Adrenal gland (tissue), 12 donors: Measurements from ENCODE around the gene MLNR. TPM values are rescaled to one million over a fixed set of nuclear protein-coding genes. Genes with fewer than 3 reads are reported as not detected.

ENCODE experiments used
- DNase-seq, 7 donors: peaks; one replicate each; pipeline ENCODE4 v3.0.0-alpha.2; 2019 to 2020
- H3K27ac ChIP-seq, 5 donors: fragments of 200-600 bp; sonication (generic) in 4 of 5; 1 replicate in 3 of 5; 2 replicates in 2 of 5; pipeline versions ENCODE4 v1.5.1 to v1.8.0; 2016 to 2020; ENCODE audit warnings: mild to moderate bottlenecking in 1 of 5
- H3K27me3 ChIP-seq: fragments of 200-600 bp; 2 replicates; pipeline ENCODE4 v1.8.0; 2021
- H3K36me3 ChIP-seq, 2 donors: fragments of 200-600 bp; replicated peaks in 1 of 2; 1 replicate in 1 of 2; 2 replicates in 1 of 2; pipeline versions ENCODE4 v1.5.1 to v1.8.0; 2018 to 2022
- H3K4me1 ChIP-seq, 2 donors: fragments of 200-600 bp; replicated peaks in 1 of 2; 1 replicate in 1 of 2; 2 replicates in 1 of 2; pipeline versions ENCODE4 v1.5.1 to v1.8.0; 2018 to 2021
- H3K4me3 ChIP-seq, 4 donors: fragments of 200-600 bp; sonication (generic) in 3 of 4; one replicate each; pipeline ENCODE4 v1.5.1; 2016 to 2018
- H3K9me3 ChIP-seq, 3 donors: fragments of 200-600 bp; sonication (generic) in 1 of 3; replicated peaks in 1 of 3; 1 replicate in 2 of 3; 2 replicates in 1 of 3; pipeline versions ENCODE4 v1.5.1 to v1.8.0; 2016 to 2021
- POLR2A ChIP-seq, 2 donors: fragments of 450-650 bp; IDR thresholded peaks; one replicate each; pipeline ENCODE4 v1.6.1; 2017; ENCODE audit warnings: antibody characterized with exemption in 2 of 2, mild to moderate bottlenecking in 2 of 2, moderate library complexity in 1 of 2
- WGBS, 4 donors: extraction: QIAGEN DNeasy Blood & Tissue Kit in 2 of 4; methylation state at CpG; one replicate each; pipeline versions ENCODE4 v1.1.5 to v1.1.7; 2013 to 2017; 5-methylcytosine and 5-hydroxymethylcytosine counted together
- intact Hi-C, 2 donors: fragments of 100-400 bp; cut with DNase I; formaldehyde crosslinking; loops; one replicate each; pipeline versions ENCODE4 v1.14.1 to v1.15.0; 2022 to 2023
- polyA plus RNA-seq, 3 donors: library from polyadenylated mRNA; stranded (reverse); fragments of 200-250 nt in 2 of 3; fragments of 350-450 nt in 1 of 3; fragmentation: Illumina TruSeq in 1 of 3; extraction: RNeasy Lipid Tissue Mini Kit (QIAGEN cat#74804) in 1 of 3; gene quantifications; one replicate each; pipeline ENCODE4 v1.2.3, GENCODE V29; 2013 to 2014
- total RNA-seq, 9 donors: library from RNA; depleted of rRNA in 4 of 9; stranded (reverse); fragments of >200 nt in 4 of 9; fragments of 120-200 nt in 1 of 9; fragmentation: NEBNext Ultra II Directional in 1 of 9; extraction: Animal tissue kit (Norgen Biotek cat#: 25700) in 1 of 9; gene quantifications; one replicate each; pipeline versions ENCODE4 v1.1.0 to v1.2.4, GENCODE V29; 2013 to 2023
- TF ChIP-seq, protein P1 (sequence below), 6 experiments: fragments of 450-650 bp in 4 of 6; fragments of 200-600 bp in 2 of 6; sonication (generic) in 1 of 6; IDR thresholded peaks; 1 replicate in 5 of 6; 2 replicates in 1 of 6; pipeline versions ENCODE4 v1.5.1 to v1.8.0; 2016 to 2021; ENCODE audit warnings: antibody characterized with exemption in 6 of 6, mild to moderate bottlenecking in 2 of 6, moderate library complexity in 1 of 6
- donor health status: healthy with polysubstance abuse.
- donor health status: Bipolar disorder and iron deficiency.
- donor health status: DM: yes; HTN: yes; CAD: no.
- donor health status: DM: no; HTN: no; CAD: no.
- donor health status: DM: no; HTN: no; CAD: no.
- donor health status: DM: yes; HTN: yes; CAD: no.

MLNR gene
- total and polyA plus RNA-seq, 12 donors, result not detected

DNA sequence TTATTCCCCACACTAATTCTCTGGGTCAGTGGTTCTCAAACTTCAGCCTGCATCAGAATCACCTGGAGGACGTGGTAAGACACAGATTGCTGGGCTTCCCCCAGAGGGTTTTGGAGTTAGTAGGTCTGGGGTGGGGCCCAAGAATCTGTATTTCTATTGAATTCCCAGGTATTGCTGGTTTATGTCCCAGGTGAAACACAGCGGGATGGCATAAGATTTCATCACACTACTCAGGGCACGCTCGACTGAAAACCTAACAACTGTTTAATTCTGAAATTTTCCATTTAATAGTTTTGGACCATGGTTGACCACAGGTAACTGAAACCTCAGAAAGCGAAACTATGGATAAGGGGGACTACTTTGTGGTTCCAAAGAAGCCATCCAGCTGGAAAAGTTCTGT is 6.5 kb downstream of the MLNR start:
- WGBS, 4 donors, result 84 to 94% (median 91%) methylated on average over 5 of the region's 5 CpGs
- no peak for TF ChIP-seq POLR2A (IDR thresholded peaks at IDR 0.05)
- TF ChIP-seq, protein P1, sequence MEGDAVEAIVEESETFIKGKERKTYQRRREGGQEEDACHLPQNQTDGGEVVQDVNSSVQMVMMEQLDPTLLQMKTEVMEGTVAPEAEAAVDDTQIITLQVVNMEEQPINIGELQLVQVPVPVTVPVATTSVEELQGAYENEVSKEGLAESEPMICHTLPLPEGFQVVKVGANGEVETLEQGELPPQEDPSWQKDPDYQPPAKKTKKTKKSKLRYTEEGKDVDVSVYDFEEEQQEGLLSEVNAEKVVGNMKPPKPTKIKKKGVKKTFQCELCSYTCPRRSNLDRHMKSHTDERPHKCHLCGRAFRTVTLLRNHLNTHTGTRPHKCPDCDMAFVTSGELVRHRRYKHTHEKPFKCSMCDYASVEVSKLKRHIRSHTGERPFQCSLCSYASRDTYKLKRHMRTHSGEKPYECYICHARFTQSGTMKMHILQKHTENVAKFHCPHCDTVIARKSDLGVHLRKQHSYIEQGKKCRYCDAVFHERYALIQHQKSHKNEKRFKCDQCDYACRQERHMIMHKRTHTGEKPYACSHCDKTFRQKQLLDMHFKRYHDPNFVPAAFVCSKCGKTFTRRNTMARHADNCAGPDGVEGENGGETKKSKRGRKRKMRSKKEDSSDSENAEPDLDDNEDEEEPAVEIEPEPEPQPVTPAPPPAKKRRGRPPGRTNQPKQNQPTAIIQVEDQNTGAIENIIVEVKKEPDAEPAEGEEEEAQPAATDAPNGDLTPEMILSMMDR (IDR thresholded peaks at IDR 0.05), result no peak
- intact Hi-C loops, result loop anchor here in 1 of 2 donors (10.0 kb wide), 1 partner anchor 48 kb away; no protein-coding TSS in a partner anchor

DNA sequence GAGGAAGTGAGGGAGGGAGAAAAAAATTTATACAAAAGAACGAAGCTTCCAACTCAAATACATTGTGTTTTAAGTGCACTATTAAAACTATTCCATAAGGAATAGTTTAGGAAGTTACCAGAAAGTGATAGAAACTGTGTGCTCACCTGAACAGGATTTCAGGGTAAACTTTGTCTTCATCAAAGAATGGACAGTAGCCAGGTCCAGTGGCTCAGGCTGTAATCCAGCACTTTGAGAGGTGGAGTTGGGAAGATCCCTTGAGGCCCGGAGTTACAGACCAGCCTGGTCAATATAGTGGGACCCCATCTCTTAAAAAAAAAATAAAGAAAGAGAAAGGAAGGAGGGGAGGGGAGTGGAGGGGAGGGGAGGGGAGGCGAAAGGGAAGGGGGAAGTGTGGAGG is 14.6 kb downstream of the MLNR start:
- Histone ChIP-seq H3K36me3 (no peaks in the 10 kb centered on the region), H3K9me3 (no peaks in the 10 kb centered on the region), H3K4me1 (no peaks in the 10 kb centered on the region), H3K4me3 (no peak overlapping the region), H3K27me3 (no peaks in the 10 kb centered on the region), H3K27ac (no peak overlapping the region)
- no peak for DNase-seq
- intact Hi-C loops, result no loop called here
- 86 to 92% (median 90%) methylated on average over 3 of the region's 3 CpGs for WGBS, 4 donors
- no peak for TF ChIP-seq POLR2A (IDR thresholded peaks at IDR 0.05)
- TF ChIP-seq, protein P1 (IDR thresholded peaks at IDR 0.05), result no peak

More for the DNA sequence above, 6.5 kb downstream of the MLNR start:
- no peaks in the 10 kb centered on the region for H3K36me3 ChIP-seq
- H3K27me3 ChIP-seq, result peaks cover under 1% of the 10 kb centered on the region
- H3K4me3 ChIP-seq, result no peak overlapping the region
- no peaks in the 10 kb centered on the region for H3K9me3 ChIP-seq
- no peak for DNase-seq
- H3K27ac ChIP-seq, result no peak overlapping the region
- H3K4me1 ChIP-seq, result no peaks in the 10 kb centered on the region

DNA sequence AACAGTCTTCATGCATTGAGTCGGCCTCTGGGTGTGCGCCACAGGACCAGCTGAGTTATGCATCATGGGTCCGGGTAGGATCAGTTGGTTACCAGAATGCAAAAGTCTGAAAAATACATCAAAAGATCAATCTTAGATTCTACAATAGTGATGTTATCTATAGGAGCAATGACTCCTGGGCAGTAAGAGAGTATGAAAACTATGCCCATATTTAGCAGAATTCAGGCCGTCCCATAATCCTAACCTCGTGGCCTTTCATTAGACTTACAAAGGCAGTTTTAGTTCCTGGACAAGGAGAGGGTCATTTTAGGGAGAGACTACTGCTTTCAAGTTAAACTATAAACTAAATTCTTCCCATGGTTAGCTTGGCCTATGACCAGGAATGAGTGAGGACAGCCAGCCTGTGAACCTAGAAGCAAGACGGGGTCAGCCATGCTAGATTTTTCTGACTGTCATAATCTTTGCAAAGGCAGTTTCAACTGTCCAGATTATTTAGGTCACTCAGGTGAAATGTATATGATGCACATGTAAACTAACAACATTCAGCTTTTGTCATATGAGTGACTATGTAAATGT is 15.8 kb downstream of the MLNR start:
- H3K4me3 ChIP-seq, result no peak overlapping the region
- 93 to 95% (median 94%) methylated on average over 6 of the region's 6 CpGs for WGBS, 4 donors
- TF ChIP-seq, protein P1 (IDR thresholded peaks at IDR 0.05), result no peak
- TF ChIP-seq POLR2A (IDR thresholded peaks at IDR 0.05), result no peak
- H3K9me3 ChIP-seq, result no peaks in the 10 kb centered on the region
- H3K27me3 ChIP-seq, result no peaks in the 10 kb centered on the region
- H3K36me3 ChIP-seq, result no peaks in the 10 kb centered on the region
- DNase-seq, result no peak
- H3K27ac ChIP-seq, result no peak overlapping the region
- H3K4me1 ChIP-seq, result no peaks in the 10 kb centered on the region
- intact Hi-C loops, result no loop called here

DNA sequence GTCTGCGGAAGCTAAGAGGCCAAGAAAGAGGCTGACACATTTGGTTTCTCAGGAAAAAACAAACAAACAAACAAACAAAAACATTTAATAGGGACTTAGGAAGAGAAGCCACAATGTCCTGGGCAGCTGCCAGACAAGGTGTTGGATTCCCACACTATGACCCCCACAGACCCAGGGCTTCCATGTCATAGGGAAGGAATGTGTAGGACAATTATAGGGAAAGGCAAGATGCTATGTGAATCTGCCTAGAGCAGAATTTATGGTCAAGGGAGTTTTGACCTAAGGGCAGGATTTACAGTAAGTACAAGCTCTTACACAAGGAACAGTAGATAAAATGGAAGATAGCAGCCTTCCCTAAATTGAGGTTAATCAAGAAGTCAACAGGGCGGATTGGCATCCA is 18.5 kb downstream of the MLNR start:
- intact Hi-C loops, result no loop called here
- H3K27ac ChIP-seq, result no peak overlapping the region
- no peak for DNase-seq
- no peak overlapping the region for H3K4me3 ChIP-seq
- no peaks in the 10 kb centered on the region for H3K27me3 ChIP-seq
- H3K36me3 ChIP-seq, result no peaks in the 10 kb centered on the region
- H3K9me3 ChIP-seq, result no peaks in the 10 kb centered on the region
- H3K4me1 ChIP-seq, result no peaks in the 10 kb centered on the region
- 96 to 99% (median 98%) methylated on average over 2 of the region's 2 CpGs for WGBS, 4 donors
- TF ChIP-seq POLR2A (IDR thresholded peaks at IDR 0.05), result no peak
- TF ChIP-seq, protein P1 (IDR thresholded peaks at IDR 0.05), result no peak
